Measurements from ENCODE around the gene STRN3. TPM values are rescaled to one million over a fixed set of nuclear protein-coding genes. Genes with fewer than 3 reads are reported as not detected.
A peak's percentile ranks its signal among the peaks of the same experiment; 100 is the strongest.

The STRN3 gene
- total RNA-seq, 6 experiments from 2014 or later = 19.5 to 28.0 (median 21.5) TPM

DNA sequence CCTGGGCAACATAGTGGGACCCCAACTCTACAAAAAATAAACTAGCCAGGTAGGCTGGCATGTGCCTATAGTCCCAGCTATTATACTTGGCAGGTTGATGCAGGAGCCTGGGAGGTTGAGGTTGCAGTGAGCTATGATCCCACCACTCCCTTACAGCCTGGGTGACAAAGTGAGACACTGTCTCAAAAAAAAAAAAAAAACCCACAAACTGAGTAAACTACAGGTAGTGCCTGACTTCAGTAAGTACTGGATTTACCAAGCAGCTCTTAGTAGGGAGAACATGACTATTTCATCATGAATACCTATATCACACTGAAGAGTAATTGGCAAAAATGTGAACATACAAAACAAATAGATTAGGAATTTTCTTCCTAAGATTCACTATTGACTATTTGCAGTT is 33.1 kb downstream of the STRN3 start:
- TF ChIP-seq, protein P1, sequence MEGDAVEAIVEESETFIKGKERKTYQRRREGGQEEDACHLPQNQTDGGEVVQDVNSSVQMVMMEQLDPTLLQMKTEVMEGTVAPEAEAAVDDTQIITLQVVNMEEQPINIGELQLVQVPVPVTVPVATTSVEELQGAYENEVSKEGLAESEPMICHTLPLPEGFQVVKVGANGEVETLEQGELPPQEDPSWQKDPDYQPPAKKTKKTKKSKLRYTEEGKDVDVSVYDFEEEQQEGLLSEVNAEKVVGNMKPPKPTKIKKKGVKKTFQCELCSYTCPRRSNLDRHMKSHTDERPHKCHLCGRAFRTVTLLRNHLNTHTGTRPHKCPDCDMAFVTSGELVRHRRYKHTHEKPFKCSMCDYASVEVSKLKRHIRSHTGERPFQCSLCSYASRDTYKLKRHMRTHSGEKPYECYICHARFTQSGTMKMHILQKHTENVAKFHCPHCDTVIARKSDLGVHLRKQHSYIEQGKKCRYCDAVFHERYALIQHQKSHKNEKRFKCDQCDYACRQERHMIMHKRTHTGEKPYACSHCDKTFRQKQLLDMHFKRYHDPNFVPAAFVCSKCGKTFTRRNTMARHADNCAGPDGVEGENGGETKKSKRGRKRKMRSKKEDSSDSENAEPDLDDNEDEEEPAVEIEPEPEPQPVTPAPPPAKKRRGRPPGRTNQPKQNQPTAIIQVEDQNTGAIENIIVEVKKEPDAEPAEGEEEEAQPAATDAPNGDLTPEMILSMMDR (IDR thresholded peaks at IDR 0.05) = no peak
- no peak for TF ChIP-seq POLR2A (IDR thresholded peaks at IDR 0.05)

DNA sequence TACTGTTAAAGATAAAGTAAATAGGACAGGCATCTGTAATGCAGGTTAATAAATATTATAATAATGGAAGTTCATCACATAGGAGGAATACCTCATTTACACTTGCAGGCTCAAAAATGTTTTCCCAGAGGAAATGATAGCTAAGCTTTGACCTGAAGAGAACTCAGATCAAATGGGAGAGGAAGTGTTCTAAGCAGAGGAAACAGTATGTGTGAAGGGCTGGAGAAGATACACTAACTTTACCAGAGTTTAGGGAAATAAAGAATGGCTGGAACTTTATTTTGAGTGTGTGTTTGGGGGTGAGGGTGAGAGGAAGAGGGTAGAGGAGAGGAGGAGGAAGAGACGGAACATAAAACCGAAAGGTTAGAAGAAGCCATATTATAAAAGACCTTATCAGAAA is 34.8 kb downstream of the STRN3 start:
- no peak overlapping the region for H3K27ac ChIP-seq
- intact Hi-C loops (cut with DNase I) = no loop called here
- no peaks in the 10 kb centered on the region for H3K9me3 ChIP-seq
- H3K4me3 ChIP-seq = no peak overlapping the region
- no peaks in the 10 kb centered on the region for H3K36me3 ChIP-seq
- WGBS (ENCODE audit: insufficient coverage, low coverage, low lambda C conversion rate, missing lambda C conversion rate) = 62% methylated on average over 2 of the region's 2 CpGs
- H3K27me3 ChIP-seq = no peaks in the 10 kb centered on the region
- TF ChIP-seq, protein P1 (IDR thresholded peaks at IDR 0.05) = no peak
- TF ChIP-seq POLR2A (IDR thresholded peaks at IDR 0.05) = no peak
- no peak for DNase-seq
- peaks cover 0 to 51% (median 8%) of the 10 kb centered on the region in 4 donors for H3K4me1 ChIP-seq
- ATAC-seq = peak; percentile 16 to 62 (median 40)

More for the DNA sequence above, 33.1 kb downstream of the STRN3 start:
- Histone ChIP-seq H3K27me3 (no peaks in the 10 kb centered on the region), H3K4me1 (peaks cover 0 to 43% (median 8%) of the 10 kb centered on the region in 4 donors), H3K36me3 (no peaks in the 10 kb centered on the region), H3K9me3 (no peaks in the 10 kb centered on the region), H3K27ac (no peak overlapping the region), H3K4me3 (no peak overlapping the region)
- ATAC-seq = no peak
- intact Hi-C loops (cut with DNase I) = no loop called here
- DNase-seq = no peak

DNA sequence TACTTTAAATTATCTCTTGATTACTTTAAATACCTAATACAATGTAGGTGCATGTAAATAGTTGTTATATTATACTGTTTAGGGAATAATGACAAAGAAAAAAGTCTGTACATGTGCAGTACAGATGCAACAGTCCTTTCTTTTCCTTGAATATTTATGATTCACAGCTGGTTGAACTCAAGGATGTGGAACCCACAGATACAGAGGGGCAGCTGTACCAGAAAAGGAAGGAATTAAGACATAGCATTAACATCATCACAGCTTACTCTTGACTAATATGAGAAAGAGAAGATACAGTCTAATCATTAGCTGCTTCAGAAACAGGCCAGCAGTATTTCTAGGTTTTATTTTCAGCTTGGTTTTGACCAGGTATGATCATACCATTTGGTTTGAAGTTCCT is 35.4 kb downstream of the STRN3 start:
- H3K4me3 ChIP-seq = no peak overlapping the region
- intact Hi-C loops (cut with DNase I) = no loop called here
- TF ChIP-seq, protein P1 (IDR thresholded peaks at IDR 0.05) = no peak
- no peak for TF ChIP-seq POLR2A (IDR thresholded peaks at IDR 0.05)
- DNase-seq = no peak
- H3K4me1 ChIP-seq = peaks cover 0 to 46% (median 8%) of the 10 kb centered on the region in 4 donors
- no peaks in the 10 kb centered on the region for H3K9me3 ChIP-seq
- no peak overlapping the region for H3K27ac ChIP-seq
- H3K36me3 ChIP-seq = no peaks in the 10 kb centered on the region
- H3K27me3 ChIP-seq = no peaks in the 10 kb centered on the region
- ATAC-seq = peak in 1 of 4 donors; percentile 24

DNA sequence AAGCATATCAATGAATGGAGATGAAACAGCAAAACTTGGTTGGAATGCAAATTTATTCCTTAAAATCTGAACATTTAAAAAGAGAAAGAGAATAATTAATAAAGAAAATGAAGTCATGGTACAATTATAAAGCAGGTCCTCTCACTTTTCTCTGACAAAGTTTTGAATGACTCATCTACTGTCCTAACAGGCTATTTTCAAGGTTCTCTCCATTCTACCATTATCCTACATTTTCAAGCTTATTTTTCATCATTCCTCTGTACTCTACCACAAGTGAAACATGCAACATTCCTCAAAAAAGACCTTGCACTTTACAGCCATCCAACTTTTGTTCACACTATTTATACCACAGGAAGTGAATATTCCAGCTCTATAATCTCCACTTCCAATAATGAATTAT is 37.7 kb downstream of the STRN3 start:
- peak in 1 of 4 donors; percentile 43 for ATAC-seq
- Histone ChIP-seq H3K4me1 (peaks cover 0 to 28% (median 4%) of the 10 kb centered on the region in 4 donors), H3K4me3 (no peak overlapping the region), H3K9me3 (no peaks in the 10 kb centered on the region), H3K36me3 (no peaks in the 10 kb centered on the region), H3K27me3 (no peaks in the 10 kb centered on the region), H3K27ac (no peak overlapping the region)
- no peak for DNase-seq
- intact Hi-C loops (cut with DNase I) = loop anchor here (10.0 kb wide), 1 partner anchor 96 kb away; no protein-coding TSS in a partner anchor
- TF ChIP-seq, protein P1 (IDR thresholded peaks at IDR 0.05) = no peak
- no peak for TF ChIP-seq POLR2A (IDR thresholded peaks at IDR 0.05)

DNA sequence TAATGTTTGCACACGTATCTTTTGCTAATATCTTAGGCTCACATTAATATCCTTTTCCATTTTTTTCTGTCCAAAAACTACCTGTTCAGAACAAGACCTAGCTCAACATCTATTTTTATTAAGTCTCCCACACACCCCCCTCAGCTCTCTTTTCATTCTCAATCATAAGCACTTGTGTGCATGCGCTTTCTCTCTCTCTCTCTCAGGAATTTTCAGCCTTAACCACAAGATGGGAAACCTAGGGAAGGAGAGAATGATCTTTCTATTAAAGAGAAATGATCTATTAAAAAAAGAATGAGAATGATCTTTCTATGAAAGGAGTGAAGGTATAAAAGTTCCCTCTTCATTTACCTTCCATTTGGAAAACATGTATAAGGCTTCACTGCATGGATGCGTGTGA is 40.4 kb downstream of the STRN3 start:
- DNase-seq (no peak), ATAC-seq (no peak)
- no peaks in the 10 kb centered on the region for H3K27me3 ChIP-seq
- intact Hi-C loops (cut with DNase I) = loop anchor here (10.0 kb wide), 1 partner anchor 99 kb away; no protein-coding TSS in a partner anchor
- TF ChIP-seq, protein P1 (IDR thresholded peaks at IDR 0.05) = no peak
- no peak for TF ChIP-seq POLR2A (IDR thresholded peaks at IDR 0.05)
- no peaks in the 10 kb centered on the region for H3K36me3 ChIP-seq
- WGBS (ENCODE audit: insufficient coverage, low coverage, low lambda C conversion rate, missing lambda C conversion rate) = 96% methylated on average over 3 of the region's 3 CpGs
- no peak overlapping the region for H3K27ac ChIP-seq
- H3K4me3 ChIP-seq = no peak overlapping the region
- H3K4me1 ChIP-seq = peaks cover 0 to 14% (median 4%) of the 10 kb centered on the region in 4 donors
- no peaks in the 10 kb centered on the region for H3K9me3 ChIP-seq

All from right lobe of liver (tissue), 6 donors.